ENCODE measurements around the gene PLEK. TPM values are rescaled to one million over a fixed set of nuclear protein-coding genes. Genes with fewer than 3 reads are reported as not detected.

PLEK gene
- total RNA-seq, 1 experiment from 2014 or later, result not detected

DNA sequence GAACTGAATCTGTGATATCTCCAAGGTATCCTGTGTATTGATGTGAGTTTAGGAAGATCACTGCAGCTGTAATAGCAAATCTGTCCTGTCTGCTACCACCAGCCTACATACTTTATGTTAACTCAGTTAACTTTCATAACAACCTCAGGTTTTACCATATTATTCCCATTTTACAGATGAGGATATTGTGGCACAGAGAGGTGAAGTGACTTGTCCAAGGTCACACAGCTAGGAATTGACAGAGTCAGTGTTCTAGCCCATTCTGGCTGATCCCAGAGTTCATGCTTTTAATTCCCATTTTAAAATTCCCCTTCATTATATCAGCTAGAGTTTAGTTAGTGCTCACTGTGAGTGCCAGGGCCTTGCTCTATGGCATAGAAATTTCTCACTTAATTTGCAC, 49.4 kb downstream of the PLEK start:
- intact Hi-C loops (cut with micrococcal nuclease; ENCODE audit: unreplicated experiment), result no loop called here
- no TSS peak for BruUV-seq (replicated peaks)
- CTCF ChIA-PET, result no interaction called here

DNA sequence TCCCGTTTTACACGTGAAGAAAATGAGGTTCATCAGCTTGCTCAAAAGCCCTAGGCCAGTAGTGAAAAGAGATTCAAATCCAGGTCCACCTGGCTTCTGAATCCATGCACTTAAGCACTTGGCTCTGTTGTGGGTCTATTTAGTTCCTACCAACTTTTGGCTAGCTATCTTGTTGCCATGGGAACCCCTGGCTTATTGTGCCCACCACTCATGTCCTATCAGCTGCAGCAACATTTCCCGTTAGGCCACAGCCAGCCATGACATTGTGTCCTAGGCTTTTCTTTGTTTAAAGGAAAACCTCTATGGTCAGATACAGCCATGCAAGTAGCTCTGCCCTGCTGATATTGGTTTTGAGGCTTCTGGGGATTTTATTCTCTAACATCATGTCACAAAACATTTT, 49.8 kb downstream of the PLEK start:
- Mint-ChIP-seq H3K27ac (ENCODE audit: unreplicated experiment) (no peak overlapping the region), H3K9me3 (ENCODE audit: low read depth, unreplicated experiment) (no peaks in the 10 kb centered on the region), H3K4me3 (ENCODE audit: low read depth, unreplicated experiment) (no peak overlapping the region), H3K36me3 (ENCODE audit: insufficient read depth, unreplicated experiment) (no peaks in the 10 kb centered on the region), H3K4me1 (ENCODE audit: low read depth, unreplicated experiment) (no peaks in the 10 kb centered on the region), H3K27me3 (ENCODE audit: unreplicated experiment) (peaks cover 37% of the 10 kb centered on the region)
- intact Hi-C loops (cut with micrococcal nuclease; ENCODE audit: unreplicated experiment), result no loop called here
- TF ChIP-seq, protein P1, sequence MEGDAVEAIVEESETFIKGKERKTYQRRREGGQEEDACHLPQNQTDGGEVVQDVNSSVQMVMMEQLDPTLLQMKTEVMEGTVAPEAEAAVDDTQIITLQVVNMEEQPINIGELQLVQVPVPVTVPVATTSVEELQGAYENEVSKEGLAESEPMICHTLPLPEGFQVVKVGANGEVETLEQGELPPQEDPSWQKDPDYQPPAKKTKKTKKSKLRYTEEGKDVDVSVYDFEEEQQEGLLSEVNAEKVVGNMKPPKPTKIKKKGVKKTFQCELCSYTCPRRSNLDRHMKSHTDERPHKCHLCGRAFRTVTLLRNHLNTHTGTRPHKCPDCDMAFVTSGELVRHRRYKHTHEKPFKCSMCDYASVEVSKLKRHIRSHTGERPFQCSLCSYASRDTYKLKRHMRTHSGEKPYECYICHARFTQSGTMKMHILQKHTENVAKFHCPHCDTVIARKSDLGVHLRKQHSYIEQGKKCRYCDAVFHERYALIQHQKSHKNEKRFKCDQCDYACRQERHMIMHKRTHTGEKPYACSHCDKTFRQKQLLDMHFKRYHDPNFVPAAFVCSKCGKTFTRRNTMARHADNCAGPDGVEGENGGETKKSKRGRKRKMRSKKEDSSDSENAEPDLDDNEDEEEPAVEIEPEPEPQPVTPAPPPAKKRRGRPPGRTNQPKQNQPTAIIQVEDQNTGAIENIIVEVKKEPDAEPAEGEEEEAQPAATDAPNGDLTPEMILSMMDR (IDR thresholded peaks at IDR 0.05; ENCODE audit: unreplicated experiment), result no peak
- no peak for DNase-seq
- CTCF ChIA-PET, result no interaction called here
- BruUV-seq (replicated peaks), result no TSS peak

More for the DNA sequence above, 49.4 kb downstream of the PLEK start:
- TF ChIP-seq, protein P1 (IDR thresholded peaks at IDR 0.05; ENCODE audit: unreplicated experiment), result no peak
- H3K9me3 Mint-ChIP-seq (ENCODE audit: low read depth, unreplicated experiment), result no peaks in the 10 kb centered on the region
- H3K36me3 Mint-ChIP-seq (ENCODE audit: insufficient read depth, unreplicated experiment), result no peaks in the 10 kb centered on the region
- no peaks in the 10 kb centered on the region for H3K4me1 Mint-ChIP-seq (ENCODE audit: low read depth, unreplicated experiment)
- no peak overlapping the region for H3K27ac Mint-ChIP-seq (ENCODE audit: unreplicated experiment)
- no peak overlapping the region for H3K4me3 Mint-ChIP-seq (ENCODE audit: low read depth, unreplicated experiment)
- no peak for DNase-seq
- peaks cover 41% of the 10 kb centered on the region for H3K27me3 Mint-ChIP-seq (ENCODE audit: unreplicated experiment)

DNA sequence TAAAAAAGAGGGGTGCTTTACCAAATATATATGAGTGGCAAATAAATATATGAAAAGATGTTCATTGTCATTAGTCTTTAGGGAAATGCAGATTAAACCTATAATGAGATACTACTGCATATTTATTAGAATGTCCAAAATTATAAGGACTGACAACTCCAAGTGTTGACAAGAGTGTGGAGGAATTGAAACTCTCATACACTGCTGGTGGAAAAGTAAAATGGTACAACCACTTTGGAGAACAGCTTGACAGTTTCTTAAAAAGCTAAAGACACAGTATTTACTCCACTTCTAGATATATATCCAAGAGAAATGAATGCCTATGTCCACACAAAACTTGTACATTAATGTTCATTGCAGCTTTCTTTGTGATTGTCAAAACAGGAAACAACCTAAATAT, 50.4 kb downstream of the PLEK start:
- Mint-ChIP-seq H3K4me3 (ENCODE audit: low read depth, unreplicated experiment) (no peak overlapping the region), H3K4me1 (ENCODE audit: low read depth, unreplicated experiment) (no peaks in the 10 kb centered on the region), H3K9me3 (ENCODE audit: low read depth, unreplicated experiment) (no peaks in the 10 kb centered on the region), H3K27me3 (ENCODE audit: unreplicated experiment) (peaks cover 31% of the 10 kb centered on the region), H3K27ac (ENCODE audit: unreplicated experiment) (no peak overlapping the region), H3K36me3 (ENCODE audit: insufficient read depth, unreplicated experiment) (no peaks in the 10 kb centered on the region)
- TF ChIP-seq, protein P1 (IDR thresholded peaks at IDR 0.05; ENCODE audit: unreplicated experiment), result no peak
- intact Hi-C loops (cut with micrococcal nuclease; ENCODE audit: unreplicated experiment), result no loop called here
- no peak for DNase-seq
- CTCF ChIA-PET, result no interaction called here
- BruUV-seq (replicated peaks), result no TSS peak

DNA sequence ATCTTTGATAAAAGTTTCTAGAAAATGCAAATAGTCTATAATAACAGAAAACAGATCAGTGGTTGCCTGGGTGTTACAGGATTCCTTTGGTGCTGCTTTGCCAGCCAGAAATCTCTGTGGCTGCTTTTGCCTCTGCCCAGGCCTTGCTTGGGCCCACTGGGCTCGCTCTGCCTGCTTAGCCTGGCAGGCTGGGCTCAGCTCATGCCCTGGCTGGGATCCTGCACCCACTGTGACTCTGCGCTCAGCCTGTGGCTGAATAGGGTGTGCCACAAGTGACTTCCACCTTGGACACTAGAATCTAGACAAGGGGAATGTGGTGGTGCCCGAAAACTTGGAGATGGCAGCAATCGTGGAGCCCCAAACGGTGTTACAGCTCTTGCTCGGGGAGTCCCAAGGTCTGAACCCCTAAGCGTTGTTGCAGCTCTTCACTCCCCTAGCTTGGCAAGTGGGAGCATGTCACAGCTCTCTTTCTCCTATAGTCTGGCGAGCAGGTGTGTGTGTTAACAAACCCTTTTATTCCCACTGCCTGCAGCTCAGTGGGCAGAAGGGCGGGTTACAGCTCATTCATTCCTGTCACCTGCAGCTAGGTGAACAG, 51.1 kb downstream of the PLEK start:
- H3K27me3 Mint-ChIP-seq (ENCODE audit: unreplicated experiment), result peaks cover 36% of the 10 kb centered on the region
- CTCF ChIA-PET, result no interaction called here
- no peak for DNase-seq
- no peaks in the 10 kb centered on the region for H3K36me3 Mint-ChIP-seq (ENCODE audit: insufficient read depth, unreplicated experiment)
- intact Hi-C loops (cut with micrococcal nuclease; ENCODE audit: unreplicated experiment), result no loop called here
- TF ChIP-seq, protein P1 (IDR thresholded peaks at IDR 0.05; ENCODE audit: unreplicated experiment), result no peak
- H3K27ac Mint-ChIP-seq (ENCODE audit: unreplicated experiment), result no peak overlapping the region
- no TSS peak for BruUV-seq (replicated peaks)
- no peak overlapping the region for H3K4me3 Mint-ChIP-seq (ENCODE audit: low read depth, unreplicated experiment)
- no peaks in the 10 kb centered on the region for H3K4me1 Mint-ChIP-seq (ENCODE audit: low read depth, unreplicated experiment)
- no peaks in the 10 kb centered on the region for H3K9me3 Mint-ChIP-seq (ENCODE audit: low read depth, unreplicated experiment)
